Measurements from ENCODE around the gene ISCA2. TPM values are rescaled to one million over a fixed set of nuclear protein-coding genes. Genes with fewer than 3 reads are reported as not detected.

Gene ISCA2
- total RNA-seq, 2 experiments from 2014 or later, result 20.9 to 25.6 TPM

DNA sequence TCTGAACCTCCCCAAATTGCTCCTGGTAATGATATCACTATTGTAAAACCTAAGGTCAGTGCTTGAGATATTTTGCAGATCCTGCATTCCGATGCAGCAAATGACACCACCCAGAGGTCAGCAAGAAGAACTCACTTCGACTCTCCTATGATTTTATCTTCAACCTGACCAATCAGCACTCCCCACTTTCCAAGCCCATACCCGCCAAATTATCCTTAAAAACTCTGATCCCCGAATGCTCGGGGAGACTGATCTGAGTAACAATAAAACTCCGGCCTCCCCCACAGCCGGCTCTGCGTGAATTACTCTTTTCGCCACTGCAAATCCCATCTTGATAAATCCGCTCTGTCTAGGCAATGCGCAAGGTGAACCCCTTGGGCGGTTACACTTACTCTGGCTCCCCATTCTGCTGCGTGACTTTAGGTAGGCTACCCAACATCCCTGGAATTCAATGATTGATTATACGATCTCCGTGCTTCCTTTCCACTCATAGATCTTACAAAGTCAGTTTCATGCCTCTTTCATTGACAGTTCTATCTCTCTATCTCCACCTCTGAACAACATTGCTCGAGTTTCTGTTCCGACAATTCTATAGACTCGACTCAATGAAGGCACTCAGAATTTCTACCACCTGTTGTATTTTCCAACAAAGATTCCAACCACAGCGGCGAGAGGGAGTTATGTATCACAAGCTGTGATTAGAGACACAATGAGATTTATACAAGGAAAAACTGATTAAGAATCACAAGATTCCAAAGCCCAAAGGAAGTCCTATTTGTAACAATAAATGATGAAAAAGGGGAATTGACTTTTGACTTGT is 1.4 kb upstream of the ISCA2 start:
- Mint-ChIP-seq H3K4me1 (peaks cover 22% of the 10 kb centered on the region), H3K27ac (no peak overlapping the region), H3K36me3 (peaks cover 8% of the 10 kb centered on the region), H3K4me3 (no peak overlapping the region), H3K27me3 (no peaks in the 10 kb centered on the region), H3K9me3 (ENCODE audit: low read depth) (no peaks in the 10 kb centered on the region)
- ATAC-seq, result no peak
- DNase-seq, result peak; percentile 47
- CTCF ChIA-PET, result interaction anchor here (1.5 to 1.6 kb wide), 3 partner anchors 10 to 129 kb away, joined by 4 to 7 read pairs (median 7); no protein-coding TSS in a partner anchor

DNA sequence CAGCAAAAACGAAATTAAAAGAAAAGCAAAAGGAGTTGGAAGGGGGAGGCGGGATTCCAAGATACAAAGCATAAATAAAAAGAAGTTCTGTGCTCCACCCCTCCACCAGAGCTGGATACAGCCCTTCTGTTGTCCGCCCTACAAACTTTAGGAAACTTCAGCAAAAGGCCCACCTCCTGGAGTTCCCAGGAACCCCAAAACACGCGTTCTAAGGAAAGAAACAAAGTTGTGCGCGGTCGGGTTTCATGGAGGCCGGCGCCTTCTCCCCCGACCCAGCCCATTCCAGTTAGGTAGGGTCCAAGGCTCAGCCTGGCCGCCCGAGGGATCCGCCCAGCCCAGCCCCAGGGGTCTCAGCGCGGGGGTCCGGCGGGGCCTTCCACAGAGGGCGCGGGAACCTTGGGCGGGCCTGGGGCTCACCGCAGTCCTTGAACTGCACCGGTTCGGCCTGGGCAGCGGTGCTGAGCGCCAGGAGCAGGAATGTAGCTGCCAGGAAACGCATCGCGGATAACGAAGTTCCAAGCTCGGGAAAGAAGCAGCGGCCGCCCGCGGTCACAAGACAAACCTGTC is 706 bp upstream of the ISCA2 start, which contains the start of gene NPC2:
TSS of gene NPC2 (minus strand) at position 530 of the 567 bp plus-strand sequence. CDS start at position 499, 31 bp downstream.
- Mint-ChIP-seq H3K4me3 (no peak within 1 kb of the TSS), H3K27me3 (no peaks in the 10 kb centered on the region), H3K9me3 (ENCODE audit: low read depth) (no peaks in the 10 kb centered on the region), H3K36me3 (peaks cover 8% of the 10 kb centered on the region), H3K4me1 (peaks cover 22% of the 10 kb centered on the region), H3K27ac (peak within 1 kb of the TSS; percentile 89)
- ATAC-seq (no peak), DNase-seq (no peak)
- CTCF ChIA-PET, result interaction anchor here (0.6 to 1.6 kb wide), 10 partner anchors 9 to 516 kb away, joined by 3 to 7 read pairs (median 4); no protein-coding TSS in a partner anchor

DNA sequence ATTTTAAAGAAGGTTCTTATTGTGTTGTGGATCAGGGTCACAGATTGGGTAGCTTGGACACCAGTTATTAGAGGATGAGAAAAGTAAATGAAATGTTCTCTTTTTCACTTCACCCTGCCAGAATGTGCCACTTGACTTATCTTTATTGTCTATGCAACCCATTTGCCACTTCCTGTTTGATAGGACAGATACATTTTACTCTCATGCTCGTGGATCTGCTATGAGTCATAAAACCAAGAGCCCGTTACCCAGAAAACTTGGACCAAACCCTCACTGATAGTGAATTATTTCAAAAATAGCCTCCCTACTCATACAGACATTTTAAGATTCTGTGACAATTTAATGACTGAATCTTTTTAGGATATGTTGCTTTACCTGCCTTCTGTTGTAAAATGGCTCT is 1.8 kb downstream of the ISCA2 start:
- no peaks in the 10 kb centered on the region for H3K27me3 Mint-ChIP-seq
- CTCF ChIA-PET, result no interaction called here
- peaks cover 8% of the 10 kb centered on the region for H3K36me3 Mint-ChIP-seq
- DNase-seq, result no peak
- H3K4me1 Mint-ChIP-seq, result peaks cover 16% of the 10 kb centered on the region
- H3K9me3 Mint-ChIP-seq (ENCODE audit: low read depth), result no peaks in the 10 kb centered on the region
- H3K27ac Mint-ChIP-seq, result no peak overlapping the region
- no peak overlapping the region for H3K4me3 Mint-ChIP-seq
- ATAC-seq, result no peak

DNA sequence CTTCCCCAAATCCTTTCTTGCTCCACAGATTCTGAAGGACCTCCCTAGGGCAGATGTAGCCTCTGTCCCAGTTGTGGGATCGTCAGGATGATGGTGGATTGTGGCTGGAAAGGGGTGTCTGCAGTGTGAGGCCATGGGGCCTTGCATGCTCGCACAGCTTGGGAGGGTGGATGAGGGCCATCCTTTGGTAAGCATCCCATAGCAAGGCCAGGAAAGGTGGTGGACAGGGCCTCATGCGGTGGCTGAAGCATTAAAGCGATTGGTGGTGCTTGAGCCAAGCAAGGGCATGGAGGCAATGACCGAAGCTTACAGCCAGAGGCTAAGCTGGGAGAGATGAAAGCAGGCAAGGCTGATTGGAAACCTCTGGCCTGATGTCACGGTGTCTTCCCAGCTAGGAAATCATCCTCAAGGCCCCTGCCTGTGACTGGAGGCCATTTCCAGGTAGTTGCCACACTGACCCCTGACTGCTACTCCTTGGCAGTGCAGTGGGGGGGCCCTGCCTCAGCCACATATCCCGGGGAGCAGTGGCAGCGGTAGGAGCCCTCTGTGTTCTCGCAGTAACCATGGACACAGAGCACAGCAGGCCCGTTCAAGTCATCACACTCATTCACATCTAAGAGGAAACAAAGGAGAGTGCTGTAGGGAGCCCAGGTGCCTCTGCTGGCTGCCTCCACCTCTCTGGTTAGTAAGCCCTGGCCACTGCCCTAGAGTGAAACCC is 7.0 kb downstream of the ISCA2 start:
- Mint-ChIP-seq H3K36me3 (peaks cover 4% of the 10 kb centered on the region), H3K9me3 (ENCODE audit: low read depth) (no peaks in the 10 kb centered on the region), H3K27ac (no peak overlapping the region), H3K4me3 (no peak overlapping the region), H3K4me1 (peaks cover under 1% of the 10 kb centered on the region), H3K27me3 (no peaks in the 10 kb centered on the region)
- ATAC-seq, result no peak
- no peak for DNase-seq
- CTCF ChIA-PET, result interaction anchor here (1.5 kb wide), 1 partner anchor 19 kb away, joined by 3 read pairs; no protein-coding TSS in a partner anchor

DNA sequence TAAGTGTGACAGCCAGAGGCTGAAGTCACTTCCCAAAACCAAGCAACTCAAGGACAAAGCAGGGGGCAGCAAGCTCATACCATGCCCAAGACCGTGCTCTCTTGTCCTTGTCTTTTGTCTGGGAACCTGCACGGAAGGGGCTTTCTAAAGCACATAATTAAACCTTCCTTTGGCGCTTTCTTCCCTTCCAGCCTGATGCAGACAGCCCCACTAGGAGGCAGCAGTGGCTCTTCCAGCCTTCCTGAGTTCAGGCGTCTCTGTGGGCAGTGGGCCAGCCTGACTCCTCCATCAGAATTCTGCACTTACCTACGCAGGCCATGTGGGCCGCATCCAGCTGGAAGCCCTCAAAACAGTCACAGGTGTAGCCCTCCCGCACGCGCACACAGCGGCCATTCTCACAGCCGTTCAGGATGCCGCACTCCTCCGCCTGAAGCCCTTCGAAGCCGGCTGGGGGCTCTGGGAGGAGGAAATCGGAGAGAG is 7.6 kb downstream of the ISCA2 start:
- CTCF ChIA-PET, result interaction anchor here (1.5 kb wide), 1 partner anchor 20 kb away, joined by 3 read pairs; no protein-coding TSS in a partner anchor
- H3K9me3 Mint-ChIP-seq (ENCODE audit: low read depth), result no peaks in the 10 kb centered on the region
- H3K27ac Mint-ChIP-seq, result no peak overlapping the region
- DNase-seq, result no peak
- no peaks in the 10 kb centered on the region for H3K27me3 Mint-ChIP-seq
- no peaks in the 10 kb centered on the region for H3K4me1 Mint-ChIP-seq
- ATAC-seq, result no peak
- no peak overlapping the region for H3K4me3 Mint-ChIP-seq
- H3K36me3 Mint-ChIP-seq, result peaks cover 2% of the 10 kb centered on the region

DNA sequence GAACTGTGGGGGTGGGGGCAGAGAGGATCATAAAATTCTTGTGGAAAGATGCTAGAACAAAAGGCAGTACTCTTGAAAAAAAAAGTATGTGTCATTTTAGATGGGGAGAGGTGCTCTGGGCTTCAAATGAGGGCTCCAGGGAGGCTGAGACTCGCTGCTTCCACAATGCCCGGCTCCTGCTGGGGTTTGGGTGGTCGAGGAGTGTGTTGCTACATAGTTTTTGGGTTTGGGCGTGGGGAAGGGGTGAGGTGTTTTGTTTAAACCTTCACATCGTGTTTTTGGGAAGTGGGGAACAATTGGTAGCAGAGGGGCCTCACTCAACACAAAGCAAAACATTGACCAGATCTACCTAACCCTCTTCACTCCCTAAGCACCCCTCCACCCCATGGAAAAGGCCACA is 8.1 kb downstream of the ISCA2 start:
- ATAC-seq (no peak), DNase-seq (no peak)
- no peaks in the 10 kb centered on the region for H3K27me3 Mint-ChIP-seq
- CTCF ChIA-PET, result interaction anchor here (0.8 to 1.0 kb wide), 3 partner anchors 9 to 111 kb away, joined by 3 to 7 read pairs (median 3); partner anchors contain the start of genes ISCA2 and NPC2
- no peaks in the 10 kb centered on the region for H3K36me3 Mint-ChIP-seq
- no peak overlapping the region for H3K4me3 Mint-ChIP-seq
- no peaks in the 10 kb centered on the region for H3K9me3 Mint-ChIP-seq (ENCODE audit: low read depth)
- no peaks in the 10 kb centered on the region for H3K4me1 Mint-ChIP-seq
- no peak overlapping the region for H3K27ac Mint-ChIP-seq

DNA sequence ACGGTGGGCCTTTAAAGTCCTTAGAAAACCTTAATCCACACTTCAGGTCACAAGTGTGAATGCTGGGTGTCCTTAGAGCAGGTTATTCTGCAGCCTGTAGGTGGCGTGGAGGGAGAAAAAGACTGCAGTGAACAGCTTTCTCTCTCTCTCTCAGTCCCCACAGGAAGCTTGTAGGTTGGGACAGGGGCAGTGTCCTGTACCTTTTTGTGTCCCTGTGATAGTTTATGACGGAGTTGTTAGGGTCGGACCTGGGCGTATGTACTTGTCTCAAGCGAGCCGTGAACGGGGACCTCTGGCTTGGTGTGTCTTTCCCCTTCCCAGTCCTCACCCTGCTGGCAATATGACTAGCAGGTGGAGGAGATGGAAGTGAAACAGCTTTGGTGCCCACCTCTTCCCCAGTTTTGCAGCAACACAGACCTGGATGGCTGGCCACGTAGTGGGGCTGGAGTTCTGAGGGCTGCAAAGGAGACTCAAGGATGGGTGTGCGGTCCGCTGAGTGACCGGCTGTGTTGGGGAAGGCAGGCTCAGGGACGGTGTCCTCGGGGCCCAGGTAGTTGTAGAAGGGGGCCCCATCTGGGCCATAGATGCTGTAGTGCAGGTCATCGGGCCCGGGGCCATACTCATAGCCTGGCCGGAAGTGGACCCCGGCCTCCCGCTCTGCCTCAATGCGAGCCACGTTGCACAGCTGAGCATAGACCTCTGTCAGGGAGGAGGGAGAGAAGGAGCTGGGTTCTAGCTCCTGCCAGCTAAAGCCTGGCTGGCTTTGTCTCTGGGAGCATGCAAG is 8.9 kb downstream of the ISCA2 start:
- Mint-ChIP-seq H3K36me3 (no peaks in the 10 kb centered on the region), H3K4me3 (no peak overlapping the region), H3K9me3 (ENCODE audit: low read depth) (no peaks in the 10 kb centered on the region), H3K4me1 (no peaks in the 10 kb centered on the region), H3K27me3 (peaks cover 5% of the 10 kb centered on the region), H3K27ac (no peak overlapping the region)
- DNase-seq (peak; percentile 52), ATAC-seq (peak; percentile 63)
- CTCF ChIA-PET, result interaction anchor here (0.8 to 1.4 kb wide), 4 partner anchors 9 to 110 kb away, joined by 3 to 7 read pairs (median 3); partner anchors contain the start of genes ISCA2 and NPC2

DNA sequence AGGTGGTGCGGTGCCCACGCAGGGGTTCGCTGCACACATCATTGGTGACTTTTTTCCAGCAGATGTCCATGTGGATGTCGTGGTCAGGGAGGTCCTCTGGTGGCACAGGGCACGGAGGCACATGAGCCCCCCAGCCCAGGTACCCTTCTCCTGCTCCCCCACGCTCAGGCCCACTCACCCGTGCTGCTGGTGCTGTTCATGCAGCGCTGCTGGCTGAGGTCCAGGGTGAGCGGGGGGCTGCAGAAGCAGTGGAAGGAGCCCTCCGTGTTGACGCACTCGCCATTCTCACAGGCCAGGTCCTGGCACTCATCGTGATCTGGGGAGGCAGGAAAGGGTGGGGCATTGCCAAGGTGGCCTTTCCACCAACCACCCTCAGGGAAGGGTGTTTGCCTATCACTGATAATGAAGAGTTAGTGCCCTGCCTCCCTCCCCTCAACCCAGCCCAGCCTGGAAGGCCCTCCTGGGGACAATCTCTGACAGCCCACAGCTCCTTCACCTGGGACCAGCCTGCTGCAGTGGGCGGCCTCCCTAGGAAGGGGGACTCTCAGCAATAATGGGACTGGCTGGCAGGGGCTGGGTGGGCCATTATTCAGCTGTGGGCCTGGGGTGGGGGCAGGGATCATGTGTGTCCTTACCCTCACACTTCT is 9.8 kb downstream of the ISCA2 start:
- no peaks in the 10 kb centered on the region for H3K4me1 Mint-ChIP-seq
- peaks cover 7% of the 10 kb centered on the region for H3K27me3 Mint-ChIP-seq
- CTCF ChIA-PET, result interaction anchor here (1.4 kb wide), 1 partner anchor 11 kb away, joined by 3 read pairs; no protein-coding TSS in a partner anchor
- H3K9me3 Mint-ChIP-seq (ENCODE audit: low read depth), result no peaks in the 10 kb centered on the region
- H3K36me3 Mint-ChIP-seq, result no peaks in the 10 kb centered on the region
- H3K4me3 Mint-ChIP-seq, result no peak overlapping the region
- DNase-seq (no peak), ATAC-seq (no peak)
- H3K27ac Mint-ChIP-seq, result no peak overlapping the region

DNA sequence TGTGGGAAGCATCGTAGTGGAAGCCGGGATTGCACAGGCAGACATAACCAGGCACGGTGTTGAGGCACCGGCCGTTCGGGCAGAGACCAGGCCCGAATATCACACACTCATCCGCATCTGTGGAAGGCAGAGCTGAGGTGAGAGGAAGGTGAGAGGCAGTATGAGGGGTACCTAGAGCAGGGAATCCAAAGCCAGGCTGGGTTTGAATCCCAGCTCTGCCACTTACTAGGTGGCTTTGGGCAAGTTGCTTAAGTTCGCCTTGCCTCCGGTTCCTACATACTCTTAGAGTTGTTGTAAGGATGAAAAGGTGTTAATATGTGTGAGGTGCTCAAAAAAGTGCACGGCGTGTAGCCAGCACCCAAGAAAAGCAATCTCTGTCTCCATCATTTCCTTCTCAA is 10.4 kb downstream of the ISCA2 start:
- Mint-ChIP-seq H3K27me3 (peaks cover 7% of the 10 kb centered on the region), H3K4me1 (no peaks in the 10 kb centered on the region)
- CTCF ChIA-PET, result interaction anchor here (1.4 kb wide), 1 partner anchor 11 kb away, joined by 3 read pairs; no protein-coding TSS in a partner anchor

DNA sequence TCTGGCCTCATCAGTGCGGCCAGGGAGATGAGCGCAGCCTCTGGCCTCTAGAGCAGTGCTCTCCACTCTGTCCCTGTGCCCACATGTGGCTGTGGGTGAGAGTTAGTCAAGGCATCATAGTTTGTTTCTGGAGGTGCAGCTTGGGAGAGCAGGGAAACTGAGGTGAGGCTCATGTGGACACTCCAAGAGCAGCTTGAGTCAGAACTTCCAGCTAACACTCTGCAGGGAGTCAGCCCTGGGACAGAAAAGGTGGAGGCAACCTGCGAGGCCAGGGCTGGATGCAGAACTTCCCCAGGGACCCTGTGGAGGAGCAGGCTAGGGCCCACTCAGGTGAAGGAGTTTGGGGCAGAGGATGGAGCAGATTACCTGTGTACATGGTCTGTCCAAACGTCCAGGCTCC is 10.8 kb downstream of the ISCA2 start:
- H3K27ac Mint-ChIP-seq, result no peak overlapping the region
- CTCF ChIA-PET, result no interaction called here
- ATAC-seq (no peak), DNase-seq (no peak)
- no peak overlapping the region for H3K4me3 Mint-ChIP-seq
- peaks cover 7% of the 10 kb centered on the region for H3K27me3 Mint-ChIP-seq
- H3K4me1 Mint-ChIP-seq, result no peaks in the 10 kb centered on the region
- H3K36me3 Mint-ChIP-seq, result no peaks in the 10 kb centered on the region
- no peaks in the 10 kb centered on the region for H3K9me3 Mint-ChIP-seq (ENCODE audit: low read depth)

More for the DNA sequence above, 10.4 kb downstream of the ISCA2 start:
- no peak for ATAC-seq
- Mint-ChIP-seq H3K36me3 (no peaks in the 10 kb centered on the region), H3K27ac (no peak overlapping the region), H3K9me3 (ENCODE audit: low read depth) (no peaks in the 10 kb centered on the region), H3K4me3 (no peak overlapping the region)
- no peak for DNase-seq

DNA sequence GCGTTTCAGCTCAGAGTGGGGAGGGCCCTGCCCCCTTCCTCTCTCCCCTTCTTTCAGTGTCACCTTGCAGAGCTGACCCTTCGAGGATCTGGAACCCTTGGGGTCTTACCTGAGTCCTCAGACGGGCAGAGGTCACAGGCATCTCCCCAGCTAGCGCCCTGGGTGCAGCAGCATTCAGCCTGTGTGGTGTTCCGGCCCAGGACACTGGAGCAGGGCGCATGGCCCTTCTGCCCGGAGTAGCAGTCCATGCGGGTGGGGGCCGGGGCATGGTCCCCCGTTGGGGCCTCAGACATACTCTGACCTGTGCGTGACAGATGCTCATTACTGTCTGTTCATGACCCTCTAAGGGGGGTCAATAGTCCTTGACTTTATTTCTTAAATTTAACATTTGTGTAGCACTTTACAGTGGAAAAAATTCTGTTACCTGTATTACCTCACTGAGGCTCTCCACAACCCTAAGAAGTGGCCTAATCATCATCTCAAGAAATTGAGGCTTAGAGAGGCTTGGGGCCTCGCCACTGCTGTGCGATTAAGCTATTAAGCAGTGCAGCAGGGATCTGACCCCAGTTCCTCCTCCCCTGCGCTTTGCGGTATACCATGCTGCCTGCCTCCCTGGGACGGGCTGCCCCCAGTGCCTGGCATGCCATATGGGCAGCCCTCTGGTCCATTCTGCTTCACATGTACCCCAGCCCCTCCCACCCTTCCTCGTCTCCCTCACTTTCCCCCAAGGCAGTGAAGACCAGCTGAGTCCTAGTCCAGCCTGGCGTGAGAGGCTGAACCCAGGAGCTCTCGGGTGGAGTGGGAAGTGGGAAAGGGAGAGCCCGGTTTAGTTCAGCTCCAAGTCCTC is 11.5 kb downstream of the ISCA2 start:
- CTCF ChIA-PET, result interaction anchor here (1.3 kb wide), 1 partner anchor 9 kb away, joined by 6 read pairs; no protein-coding TSS in a partner anchor
- DNase-seq (no peak), ATAC-seq (no peak)
- Mint-ChIP-seq H3K4me1 (no peaks in the 10 kb centered on the region), H3K27me3 (peaks cover 7% of the 10 kb centered on the region), H3K27ac (no peak overlapping the region), H3K9me3 (ENCODE audit: low read depth) (no peaks in the 10 kb centered on the region), H3K4me3 (no peak overlapping the region), H3K36me3 (no peaks in the 10 kb centered on the region)
